ENCODE measurements around the gene NNAT.
"Not testable (repeated sequence)": the region's sequence is repeated elsewhere in the genome, so short reads cannot be mapped to it uniquely, and the experiment has no call there.

Gene NNAT

GRCh38 chr20:37521061-37521771 lies at the start of gene NNAT:
NNAT (plus strand) TSS chr20:37521250; CDS start chr20:37521332, 82 bp downstream.
- DNase-seq (ENCODE audit: low spot score): no peak

- DNase-seq (ENCODE audit: low spot score): no peak
These were observed 49.3 kb upstream of the NNAT start for GRCh38 chr20:37471741-37472235.

GRCh38 chr20:37472435-37472834 lies 48.6 kb upstream of the NNAT start:
- not testable (repeated sequence) for DNase-seq (ENCODE audit: low spot score)

- DNase-seq (ENCODE audit: low spot score): no peak
These were observed 47.6 kb upstream of the NNAT start for GRCh38 chr20:37473249-37474000.

GRCh38 chr20:37474386-37474785 lies 46.7 kb upstream of the NNAT start:
- DNase-seq (ENCODE audit: low spot score): no peak

- no peak for DNase-seq (ENCODE audit: low spot score)
These were observed 45.8 kb upstream of the NNAT start for GRCh38 chr20:37475252-37475651.

- no peak for DNase-seq (ENCODE audit: low spot score)
These were observed 44.0 kb upstream of the NNAT start for GRCh38 chr20:37477041-37477440.

- DNase-seq (ENCODE audit: low spot score): no peak
These were observed 41.8 kb upstream of the NNAT start for GRCh38 chr20:37479266-37479665.

- DNase-seq (ENCODE audit: low spot score): no peak
These were observed 40.9 kb upstream of the NNAT start for GRCh38 chr20:37479925-37480691.

GRCh38 chr20:37480919-37481318 lies 40.1 kb upstream of the NNAT start:
- no peak for DNase-seq (ENCODE audit: low spot score)

GRCh38 chr20:37481610-37482009 lies 39.4 kb upstream of the NNAT start:
- no peak for DNase-seq (ENCODE audit: low spot score)

GRCh38 chr20:37484331-37484730 lies 36.7 kb upstream of the NNAT start:
- DNase-seq (ENCODE audit: low spot score): no peak

GRCh38 chr20:37486209-37486608 lies 34.8 kb upstream of the NNAT start:
- not testable (repeated sequence) for DNase-seq (ENCODE audit: low spot score)

GRCh38 chr20:37490663-37491350 lies 30.2 kb upstream of the NNAT start:
- no peak for DNase-seq (ENCODE audit: low spot score)

- DNase-seq (ENCODE audit: low spot score): no peak
These were observed 28.9 kb upstream of the NNAT start for GRCh38 chr20:37492096-37492625.

GRCh38 chr20:37492945-37493344 lies 28.1 kb upstream of the NNAT start:
- no peak for DNase-seq (ENCODE audit: low spot score)

- DNase-seq (ENCODE audit: low spot score): no peak
These were observed 26.7 kb upstream of the NNAT start for GRCh38 chr20:37494301-37494700.

- no peak for DNase-seq (ENCODE audit: low spot score)
These were observed 26.3 kb upstream of the NNAT start for GRCh38 chr20:37494796-37495195.

GRCh38 chr20:37498066-37498665 lies 22.9 kb upstream of the NNAT start:
- DNase-seq (ENCODE audit: low spot score): no peak

GRCh38 chr20:37500311-37500710 lies 20.7 kb upstream of the NNAT start:
- no peak for DNase-seq (ENCODE audit: low spot score)

GRCh38 chr20:37501940-37502339 lies 19.1 kb upstream of the NNAT start:
- DNase-seq (ENCODE audit: low spot score): no peak
